H1 (cell line): ENCODE results near the gene MXD3. TPM values are rescaled to one million over a fixed set of nuclear protein-coding genes. Genes with fewer than 3 reads are reported as not detected.

Source experiments
- CTCF ChIA-PET: fragments of 300-600 bp; sonication (Branson Sonifier 250); formaldehyde crosslinking; loops from one replicate; lab custom pipeline; 2021; ENCODE audit not compliant: partially characterized antibody; lab: Charles Lee
- POLR2A ChIA-PET: fragments of 300-600 bp; sonication (Branson Sonifier 250); formaldehyde crosslinking; loops from one replicate; lab custom pipeline; 2021; ENCODE audit warnings: inconsistent platforms; ENCODE audit not compliant: partially characterized antibody; lab: Charles Lee
- DNase-seq, 2 experiments: peaks; one replicate each; pipeline versions ENCODE4 v3.0.0 to v3.0.0-alpha.2; 2010 to 2022; ENCODE audit warnings: low spot score in 2 of 2, low read depth in 1 of 2, mixed read lengths in 1 of 2
- FAIRE-seq: peaks from 2 replicates; lab custom pipeline; 2011; peaks lifted over from hg19 to GRCh38; lab: Jason Lieb, UNC
- H2AFZ ChIP-seq: 2 replicates; pipeline ENCODE4 v1.8.1; 2012; ENCODE audit warnings: low read length, inconsistent platforms
- H2AK5ac ChIP-seq: 2 replicates; pipeline ENCODE4 v1.6.1; 2013; ENCODE audit warnings: low read depth, low read length
- H2BK120ac ChIP-seq: replicated peaks from 2 replicates; pipeline ENCODE3; 2013; ENCODE audit warnings: low read depth, low read length, inconsistent platforms
- H2BK12ac ChIP-seq: 2 replicates; pipeline ENCODE4 v1.6.1; 2013; ENCODE audit warnings: low read depth, low read length
- H2BK15ac ChIP-seq: 2 replicates; pipeline ENCODE4 v1.6.1; 2013; ENCODE audit warnings: low read length
- H2BK20ac ChIP-seq: 2 replicates; pipeline ENCODE4 v1.6.1; 2013; ENCODE audit warnings: low read length
- H2BK5ac ChIP-seq: 2 replicates; pipeline ENCODE4 v1.6.1; 2013; ENCODE audit warnings: low read depth, low read length
- H3K14ac ChIP-seq: 2 replicates; pipeline ENCODE4 v1.6.1; 2013; ENCODE audit warnings: inconsistent platforms; ENCODE audit not compliant: insufficient read length
- H3K18ac ChIP-seq: 2 replicates; pipeline ENCODE4 v1.6.1; 2013; ENCODE audit warnings: low read length; ENCODE audit errors: extremely low read depth
- H3K23ac ChIP-seq: 2 replicates; pipeline ENCODE4 v1.6.1; 2013; ENCODE audit warnings: inconsistent platforms; ENCODE audit not compliant: insufficient read length
- H3K23me2 ChIP-seq: 2 replicates; pipeline ENCODE4 v1.6.1; 2013; ENCODE audit warnings: low read depth, low read length
- H3K27ac ChIP-seq: 2 replicates; pipeline ENCODE4 v1.6.1; 2011; ENCODE audit warnings: low read depth, low read length, inconsistent platforms
- H3K27me3 ChIP-seq, 4 experiments: replicated peaks in 1 of 4; 1 replicate in 1 of 4; 2 replicates in 3 of 4; pipeline versions ENCODE4 v1.6.1 to v1.8.1; 2011 to 2013; ENCODE audit warnings: low read length in 3 of 4, mild to moderate bottlenecking in 3 of 4, inconsistent platforms in 2 of 4, mixed read lengths in 2 of 4, moderate library complexity in 1 of 4; ENCODE audit not compliant: control insufficient read depth in 3 of 4, insufficient read depth in 3 of 4; ENCODE audit errors: extremely low read depth in 1 of 4
- H3K36me3 ChIP-seq, 4 experiments: 2 replicates each; pipeline versions ENCODE4 v1.6.1 to v1.8.1; 2011 to 2013; ENCODE audit warnings: mild to moderate bottlenecking in 4 of 4, low read length in 3 of 4, moderate library complexity in 2 of 4, control low read depth in 1 of 4, inconsistent platforms in 1 of 4; ENCODE audit not compliant: insufficient read depth in 4 of 4, control insufficient read depth in 2 of 4
- H3K4ac ChIP-seq: replicated peaks from 2 replicates; pipeline ENCODE3; 2013; ENCODE audit warnings: low read length, low read depth, mixed read lengths, inconsistent platforms; ENCODE audit not compliant: insufficient read length
- H3K4me1 ChIP-seq, 4 experiments: replicated peaks in 1 of 4; 1 replicate in 1 of 4; 2 replicates in 3 of 4; pipeline versions ENCODE4 v1.6.1 to v1.8.1; 2011 to 2013; ENCODE audit warnings: low read length in 3 of 4, inconsistent platforms in 2 of 4, mixed read lengths in 1 of 4; ENCODE audit not compliant: insufficient read depth in 4 of 4, control insufficient read depth in 3 of 4
- H3K4me2 ChIP-seq, 2 experiments: 2 replicates each; pipeline versions ENCODE4 v1.6.1 to v1.8.1; 2011 to 2013; ENCODE audit warnings: low read depth in 2 of 2, low read length in 2 of 2, control low read depth in 1 of 2, inconsistent platforms in 1 of 2, mild to moderate bottlenecking in 1 of 2; ENCODE audit not compliant: insufficient read depth in 1 of 2
- H3K4me3 ChIP-seq, 4 experiments: fragments of 200-600, 300-600 bp in 1 of 4; sonication (generic), shearing (Covaris generic), sonication (Bioruptor Twin) in 1 of 4; 2 replicates each; pipeline versions ENCODE4 v1.5.1 to v1.8.1; 2011 to 2016; ENCODE audit warnings: low read length in 4 of 4, low read depth in 3 of 4, control low read depth in 2 of 4, inconsistent platforms in 2 of 4, mild to moderate bottlenecking in 2 of 4, mixed read lengths in 1 of 4, moderate library complexity in 1 of 4; ENCODE audit not compliant: insufficient read depth in 2 of 4; ENCODE audit errors: extremely low read depth in 1 of 4
- H3K56ac ChIP-seq: replicated peaks from 2 replicates; pipeline ENCODE3; 2013; ENCODE audit warnings: low read depth, mild to moderate bottlenecking, mixed read lengths, low read length, inconsistent platforms; ENCODE audit not compliant: insufficient read length
- H3K79me1 ChIP-seq: 2 replicates; pipeline ENCODE4 v1.6.1; 2013; ENCODE audit warnings: low read depth, low read length, control low read depth
- H3K79me2 ChIP-seq, 2 experiments: 2 replicates each; pipeline versions ENCODE4 v1.6.1 to v1.8.1; 2012 to 2013; ENCODE audit warnings: low read length in 2 of 2, mild to moderate bottlenecking in 2 of 2, inconsistent platforms in 1 of 2; ENCODE audit not compliant: insufficient read depth in 2 of 2, control insufficient read depth in 1 of 2
- H3K9ac ChIP-seq, 4 experiments: replicated peaks in 1 of 4; 1 replicate in 1 of 4; 2 replicates in 3 of 4; pipeline versions ENCODE4 v1.6.1 to v1.8.1; 2011 to 2013; ENCODE audit warnings: low read depth in 3 of 4, low read length in 3 of 4, control low read depth in 2 of 4, mild to moderate bottlenecking in 2 of 4, moderate library complexity in 2 of 4, inconsistent platforms in 1 of 4; ENCODE audit errors: extremely low read depth in 1 of 4
- H3K9me3 ChIP-seq, 2 experiments: 2 replicates each; pipeline versions ENCODE4 v1.6.1 to v1.8.1; 2012 to 2013; ENCODE audit warnings: mild to moderate bottlenecking in 2 of 2, moderate library complexity in 2 of 2, control low read depth in 1 of 2, inconsistent platforms in 1 of 2, low read depth in 1 of 2, low read length in 1 of 2, mixed read lengths in 1 of 2; ENCODE audit not compliant: insufficient read depth in 2 of 2
- H4K20me1 ChIP-seq, 2 experiments: replicated peaks in 1 of 2; 2 replicates each; pipeline versions ENCODE3 to v1.8.1; 2011 to 2013; ENCODE audit warnings: inconsistent platforms in 2 of 2, low read length in 2 of 2, mild to moderate bottlenecking in 1 of 2; ENCODE audit not compliant: insufficient read depth in 2 of 2, control insufficient read depth in 1 of 2
- H4K5ac ChIP-seq: 2 replicates; pipeline ENCODE4 v1.6.1; 2013; ENCODE audit warnings: low read length, low read depth, mixed read lengths, inconsistent platforms; ENCODE audit not compliant: insufficient read length
- H4K8ac ChIP-seq: 2 replicates; pipeline ENCODE4 v1.8.0; 2013; ENCODE audit warnings: mild to moderate bottlenecking, moderate library complexity, low read length, inconsistent platforms; ENCODE audit not compliant: insufficient read depth; ENCODE audit errors: extremely low read depth
- H4K91ac ChIP-seq: replicated peaks from 2 replicates; pipeline ENCODE3; 2013; ENCODE audit warnings: low read length, mixed read lengths, inconsistent platforms; ENCODE audit not compliant: insufficient read length
- SIN3A ChIP-seq, 2 experiments: IDR thresholded peaks in 1 of 2; conservative IDR thresholded peaks in 1 of 2; 2 replicates each; pipeline ENCODE4 v1.6.1; 2011 to 2012; ENCODE audit warnings: low read length in 2 of 2, improper control_type of control experiment in 1 of 2, low read depth in 1 of 2, mild to moderate bottlenecking in 1 of 2
- WGBS, 2 experiments: shearing (Covaris generic) in 1 of 2; methylation state at CpG; one replicate each; pipeline versions ENCODE4 v1.1.6 to v1.1.7; 2013 to 2015; ENCODE audit warnings: low lambda C conversion rate in 2 of 2, mixed read lengths in 2 of 2, inconsistent platforms in 1 of 2, low coverage in 1 of 2, missing lambda C conversion rate in 1 of 2; ENCODE audit not compliant: insufficient replicate concordance in 2 of 2, insufficient coverage in 1 of 2, insufficient read length in 1 of 2; ENCODE audit errors: extremely low coverage in 1 of 2, missing lambda C conversion rate in 1 of 2; 5-methylcytosine and 5-hydroxymethylcytosine counted together
- polyA plus RNA-seq, 7 experiments: library from polyadenylated mRNA; depleted of rRNA in 3 of 7; stranded (reverse) in 5 of 7; unstranded in 2 of 7; fragments of >200 nt in 5 of 7; fragments of 200-250 nt in 2 of 7; gene quantifications; 1 replicate in 5 of 7; 2 replicates in 1 of 7; 4 replicates in 1 of 7; pipeline versions ENCODE4 v1.2.1 to v1.2.3, GENCODE V29; 2011 to 2013; ENCODE audit warnings: missing spikeins in 2 of 7, mixed read lengths in 2 of 7
- total RNA-seq: library from RNA; stranded (reverse); fragmentation: NEBNext Ultra II Directional; extraction: Animal tissue kit (Norgen Biotek cat#: 25700); gene quantifications from 2 replicates; pipeline ENCODE4 v1.2.1, GENCODE V29; 2021

The MXD3 gene
- total and polyA plus RNA-seq, 2 of the 8 experiments (the other 6 are each of a cell fraction or from before 2014, with no cell fraction given): 6.5 to 7.7 TPM

- Histone ChIP-seq H3K79me1 (peaks cover 5% of the 10 kb centered on the region; the same call in 1 of the 2 replicates), H3K4me2 (no peak overlapping the region), H3K23me2 (no peaks in the 10 kb centered on the region), H2BK120ac (no peak overlapping the region), H3K27me3 (no peaks in the 10 kb centered on the region), H4K5ac (no peak overlapping the region), H4K91ac (no peak overlapping the region), H3K18ac (no peak overlapping the region), H4K8ac (no peak overlapping the region; the same call in 1 of the 2 replicates), H3K36me3 (peaks cover 41 to 72% (median 56%) of the 10 kb centered on the region in 4 experiments), H3K9me3 (no peaks in the 10 kb centered on the region), H2BK5ac (no peak overlapping the region; the same call in 1 of the 2 replicates), H2BK20ac (no peak overlapping the region), H3K79me2 (no peaks in the 10 kb centered on the region; a peak in 1 of 4 replicates), H3K27ac (no peak overlapping the region), H2AFZ (no peak overlapping the region), H3K4me1 (peaks cover 0 to 5% (median 0%) of the 10 kb centered on the region in 4 experiments; a peak in 3 of 7 replicates), H3K9ac (no peak overlapping the region), H4K20me1 (peaks cover 8 to 19% of the 10 kb centered on the region in 2 experiments), H3K14ac (no peak overlapping the region), H3K4me3 (no peak overlapping the region), H3K4ac (no peak overlapping the region), H3K23ac (no peak overlapping the region), H2BK12ac (no peak overlapping the region), H2AK5ac (no peak overlapping the region), H2BK15ac (no peak overlapping the region), H3K56ac (no peak overlapping the region)
- DNase-seq: peak in 1 of 2 experiments; percentile 34
- CTCF ChIA-PET: interaction anchor here (0.6 to 2.1 kb wide), 4 partner anchors 9 to 17 kb away, joined by 3 to 8 read pairs (median 4); no protein-coding TSS in a partner anchor
- POLR2A ChIA-PET: interaction anchor here (0.6 to 1.7 kb wide), 5 partner anchors 9 to 181 kb away, joined by 3 to 5 read pairs (median 3); partner anchors contain the start of genes PRELID1 and RAB24
- no peak for TF ChIP-seq SIN3A (conservative IDR thresholded peaks at IDR 0.05 in 1 of 2, IDR thresholded peaks at IDR 0.05 in 1 of 2; ENCODE audit: low read depth in 1 of 2, low read length in 2 of 2)
- FAIRE-seq: no peak
- 93% methylated on average over 12 of the region's 12 CpGs; no CpG with 5 or more reads in 1 of the 2 experiments for WGBS, 2 experiments
Measured at GRCh38 chr5:177293819-177294581, 17.7 kb downstream of the MXD3 start.
